HG02678 (cell line): ENCODE results near the gene ITPKB.
A peak's percentile ranks its signal among the peaks of the same experiment; 100 is the strongest.

Experiments used
- ATAC-seq: cut with Tn5 transposase; IDR thresholded peaks from one replicate; pipeline ENCODE4 v1.9.1; 2021; ENCODE audit warnings: mild to moderate bottlenecking, moderate library complexity; ENCODE audit not compliant: unreplicated experiment

The ITPKB gene

GRCh38 chr1:226654046-226654667 lies 84.9 kb downstream of the ITPKB start:
- no peak for ATAC-seq

GRCh38 chr1:226653311-226653921 lies 85.7 kb downstream of the ITPKB start:
- peak; percentile 70 for ATAC-seq

GRCh38 chr1:226652613-226653012 lies 86.5 kb downstream of the ITPKB start:
- no peak for ATAC-seq

GRCh38 chr1:226651732-226652105 lies 87.4 kb downstream of the ITPKB start:
- no peak for ATAC-seq

- no peak for ATAC-seq
Measured at GRCh38 chr1:226651041-226651731, 87.9 kb downstream of the ITPKB start.

GRCh38 chr1:226650236-226650841 lies 88.7 kb downstream of the ITPKB start:
- no peak for ATAC-seq

- no peak for ATAC-seq
Measured at GRCh38 chr1:226649780-226650179, 89.3 kb downstream of the ITPKB start.

- ATAC-seq: no peak
Measured at GRCh38 chr1:226649244-226649643, 89.8 kb downstream of the ITPKB start.

- ATAC-seq: no peak
Measured at GRCh38 chr1:226648421-226648820, 90.7 kb downstream of the ITPKB start.

GRCh38 chr1:226647719-226648118 lies 91.4 kb downstream of the ITPKB start:
- ATAC-seq: no peak

- ATAC-seq: no peak
Measured at GRCh38 chr1:226646870-226647449, 92.1 kb downstream of the ITPKB start.

- no peak for ATAC-seq
Measured at GRCh38 chr1:226646026-226646869, 92.8 kb downstream of the ITPKB start.

GRCh38 chr1:226645279-226645976 lies 93.7 kb downstream of the ITPKB start:
- no peak for ATAC-seq

GRCh38 chr1:226644541-226645176 lies 94.4 kb downstream of the ITPKB start:
- ATAC-seq: no peak

- peak; percentile 53 for ATAC-seq
Measured at GRCh38 chr1:226643611-226644540, 95.2 kb downstream of the ITPKB start.

GRCh38 chr1:226643177-226643576 lies 95.9 kb downstream of the ITPKB start:
- ATAC-seq: peak; percentile 70

GRCh38 chr1:226642421-226642820 lies 96.7 kb downstream of the ITPKB start:
- ATAC-seq: no peak

GRCh38 chr1:226641671-226642231 lies 97.3 kb downstream of the ITPKB start:
- no peak for ATAC-seq
